ENCODE data around the gene PKD2L1.

Gene PKD2L1

GRCh38 chr10:100265821-100266485 lies 64.1 kb downstream of the PKD2L1 start:
- no peak for TF ChIP-seq NFRKB (IDR thresholded peaks at IDR 0.05)
- no peak for TF ChIP-seq CTBP1 (IDR thresholded peaks at IDR 0.05; ENCODE audit: borderline replicate concordance)
- TF ChIP-seq PKNOX1 (IDR thresholded peaks at IDR 0.05) = no peak
- no peak for TF ChIP-seq FOXA1 (IDR thresholded peaks at IDR 0.05)
- POLR2A ChIA-PET = interaction anchor here (1.1 kb wide), 1 partner anchor 21 kb away, joined by 3 read pairs; the partner anchor contains the start of gene BLOC1S2
- CTCF ChIA-PET = no interaction called here
- DNase-seq (ENCODE audit: extremely low spot score) = no peak

- TF ChIP-seq FOXK2 (IDR thresholded peaks at IDR 0.05) (no peak), HDGF (IDR thresholded peaks at IDR 0.05; ENCODE audit: borderline replicate concordance) (no peak), ARNT (IDR thresholded peaks at IDR 0.05) (no peak), CTBP1 (IDR thresholded peaks at IDR 0.05; ENCODE audit: borderline replicate concordance) (no peak), TARDBP (IDR thresholded peaks at IDR 0.05) (no peak), ZNF384 (IDR thresholded peaks at IDR 0.05) (no peak), NFRKB (IDR thresholded peaks at IDR 0.05) (no peak), FOXA1 (IDR thresholded peaks at IDR 0.05) (no peak), PKNOX1 (IDR thresholded peaks at IDR 0.05) (no peak), LEF1 (IDR thresholded peaks at IDR 0.05; ENCODE audit: borderline replicate concordance) (no peak), FOXM1 (IDR thresholded peaks at IDR 0.05; ENCODE audit: borderline replicate concordance) (no peak), L3MBTL2 (conservative IDR thresholded peaks at IDR 0.05) (no peak), SP1 (IDR thresholded peaks at IDR 0.05) (no peak), ELF4 (IDR thresholded peaks at IDR 0.05) (no peak), SUZ12 (IDR thresholded peaks at IDR 0.05) (no peak), BHLHE40 (IDR thresholded peaks at IDR 0.05; ENCODE audit: borderline replicate concordance) (no peak)
- no peak for DNase-seq (ENCODE audit: extremely low spot score)
- ChIA-PET POLR2A (no interaction called here), CTCF (interaction anchor here (1.2 kb wide), 1 partner anchor 14 kb away, joined by 4 read pairs; no protein-coding TSS in a partner anchor)
Measured at GRCh38 chr10:100254191-100254590, 75.8 kb downstream of the PKD2L1 start.

- no peak for TF ChIP-seq FOXM1 (IDR thresholded peaks at IDR 0.05; ENCODE audit: borderline replicate concordance)
- TF ChIP-seq FOXK2 (IDR thresholded peaks at IDR 0.05) = no peak
- POLR2A ChIA-PET = no interaction called here
- CTCF ChIA-PET = no interaction called here
- no peak for DNase-seq (ENCODE audit: extremely low spot score)
Measured at GRCh38 chr10:100253041-100253440, 77.0 kb downstream of the PKD2L1 start.

- DNase-seq (ENCODE audit: extremely low spot score) = no peak
- ChIA-PET CTCF (interaction anchor here (0.5 kb wide), 1 partner anchor 125 kb away, joined by 3 read pairs; no protein-coding TSS in a partner anchor), POLR2A (no interaction called here)
- no peak for TF ChIP-seq CTBP1 (IDR thresholded peaks at IDR 0.05; ENCODE audit: borderline replicate concordance)
- no peak for TF ChIP-seq BHLHE40 (IDR thresholded peaks at IDR 0.05; ENCODE audit: borderline replicate concordance)
- no peak for TF ChIP-seq ELF4 (IDR thresholded peaks at IDR 0.05)
- no peak for TF ChIP-seq SUZ12 (IDR thresholded peaks at IDR 0.05)
- no peak for TF ChIP-seq HDGF (IDR thresholded peaks at IDR 0.05; ENCODE audit: borderline replicate concordance)
- TF ChIP-seq NFRKB (IDR thresholded peaks at IDR 0.05) = no peak
- TF ChIP-seq FOXA1 (IDR thresholded peaks at IDR 0.05) = no peak
- no peak for TF ChIP-seq FOXK2 (IDR thresholded peaks at IDR 0.05)
- TF ChIP-seq L3MBTL2 (conservative IDR thresholded peaks at IDR 0.05) = no peak
- TF ChIP-seq PKNOX1 (IDR thresholded peaks at IDR 0.05) = no peak
- TF ChIP-seq ZNF384 (IDR thresholded peaks at IDR 0.05) = no peak
- TF ChIP-seq SP1 (IDR thresholded peaks at IDR 0.05) = no peak
- TF ChIP-seq ARNT (IDR thresholded peaks at IDR 0.05) = no peak
- TF ChIP-seq LEF1 (IDR thresholded peaks at IDR 0.05; ENCODE audit: borderline replicate concordance) = no peak
- TF ChIP-seq TARDBP (IDR thresholded peaks at IDR 0.05) = no peak
- TF ChIP-seq FOXM1 (IDR thresholded peaks at IDR 0.05; ENCODE audit: borderline replicate concordance) = no peak
Measured at GRCh38 chr10:100248820-100249219, 81.2 kb downstream of the PKD2L1 start.

GRCh38 chr10:100245484-100246220 lies 84.4 kb downstream of the PKD2L1 start:
- POLR2A ChIA-PET = no interaction called here
- DNase-seq (ENCODE audit: extremely low spot score) = no peak
- TF ChIP-seq SP1 (IDR thresholded peaks at IDR 0.05) (no peak), HDGF (IDR thresholded peaks at IDR 0.05; ENCODE audit: borderline replicate concordance) (no peak), FOXA1 (IDR thresholded peaks at IDR 0.05) (no peak), LEF1 (IDR thresholded peaks at IDR 0.05; ENCODE audit: borderline replicate concordance) (no peak), CTBP1 (IDR thresholded peaks at IDR 0.05; ENCODE audit: borderline replicate concordance) (no peak), PKNOX1 (IDR thresholded peaks at IDR 0.05) (no peak), BHLHE40 (IDR thresholded peaks at IDR 0.05; ENCODE audit: borderline replicate concordance) (no peak), SUZ12 (IDR thresholded peaks at IDR 0.05) (no peak), ZNF384 (IDR thresholded peaks at IDR 0.05) (no peak), ELF4 (IDR thresholded peaks at IDR 0.05) (no peak), ARNT (IDR thresholded peaks at IDR 0.05) (no peak), FOXM1 (IDR thresholded peaks at IDR 0.05; ENCODE audit: borderline replicate concordance) (no peak), FOXK2 (IDR thresholded peaks at IDR 0.05) (no peak), L3MBTL2 (conservative IDR thresholded peaks at IDR 0.05) (no peak), NFRKB (IDR thresholded peaks at IDR 0.05) (no peak), TARDBP (IDR thresholded peaks at IDR 0.05) (no peak)
- CTCF ChIA-PET = no interaction called here
